GM23248 (cell line): ENCODE results near the gene CRISP3. TPM values are rescaled to one million over a fixed set of nuclear protein-coding genes. Genes with fewer than 3 reads are reported as not detected.

Experiments
- DNase-seq: peaks from one replicate; pipeline ENCODE4 v3.0.0-alpha.2; 2015
- H2AFZ ChIP-seq: fragments of 200-600 bp; sonication (generic); 2 replicates; pipeline ENCODE4 v1.6.1; 2016; ENCODE audit warnings: antibody characterized with exemption
- H3F3A ChIP-seq: fragments of 200-600 bp; sonication (generic); 2 replicates; pipeline ENCODE4 v1.6.1; 2016; ENCODE audit warnings: mild to moderate bottlenecking, antibody characterized with exemption, mixed run types; ENCODE audit not compliant: insufficient read depth
- H3K27ac ChIP-seq: fragments of 200-600 bp; sonication (generic); 2 replicates; pipeline ENCODE4 v1.5.1; 2016; ENCODE audit warnings: mild to moderate bottlenecking
- H3K27me3 ChIP-seq: fragments of 200-600 bp; sonication (generic); replicated peaks from 2 replicates; pipeline ENCODE4 v1.6.1; 2016; ENCODE audit warnings: mild to moderate bottlenecking; ENCODE audit not compliant: insufficient read depth
- H3K36me3 ChIP-seq: fragments of 200-600 bp; sonication (generic); 2 replicates; pipeline ENCODE4 v1.6.1; 2016; ENCODE audit warnings: low read depth, mild to moderate bottlenecking
- H3K4me1 ChIP-seq: fragments of 200-600 bp; sonication (generic); 2 replicates; pipeline ENCODE4 v1.6.1; 2016; ENCODE audit warnings: mild to moderate bottlenecking; ENCODE audit not compliant: insufficient read depth
- H3K4me2 ChIP-seq: fragments of 200-600 bp; sonication (generic); one replicate; pipeline ENCODE4 v1.6.1; 2016; ENCODE audit warnings: mild to moderate bottlenecking; ENCODE audit not compliant: unreplicated experiment
- H3K4me3 ChIP-seq: fragments of 200-600 bp; sonication (generic); 2 replicates; pipeline ENCODE4 v1.5.1; 2016; ENCODE audit warnings: mild to moderate bottlenecking
- H3K79me2 ChIP-seq: fragments of 200-600 bp; sonication (generic); 2 replicates; pipeline ENCODE4 v1.6.1; 2016; ENCODE audit warnings: mild to moderate bottlenecking; ENCODE audit not compliant: insufficient read depth
- H3K9ac ChIP-seq: fragments of 200-600 bp; sonication (generic); 2 replicates; pipeline ENCODE4 v1.6.1; 2016; ENCODE audit warnings: mild to moderate bottlenecking
- H3K9me2 ChIP-seq: fragments of 200-600 bp; sonication (generic); 2 replicates; pipeline ENCODE4 v1.6.1; 2016; ENCODE audit warnings: mixed run types, mild to moderate bottlenecking, moderate library complexity; ENCODE audit not compliant: insufficient read depth
- H3K9me3 ChIP-seq: fragments of 200-600 bp; sonication (generic); one replicate; pipeline ENCODE4 v1.6.1; 2017; ENCODE audit warnings: low read depth
- H4K20me1 ChIP-seq: fragments of 200-600 bp; sonication (generic); 2 replicates; pipeline ENCODE4 v1.6.0; 2016; ENCODE audit not compliant: insufficient read depth
- EZH2 ChIP-seq: fragments of 200-600 bp; sonication (generic); IDR thresholded peaks from 2 replicates; pipeline ENCODE4 v1.6.1; 2018; ENCODE audit warnings: antibody characterized with exemption, mild to moderate bottlenecking; ENCODE audit not compliant: insufficient read depth, poor library complexity, severe bottlenecking
- EZH2phosphoT487 ChIP-seq: fragments of 200-600 bp; sonication (generic); IDR thresholded peaks from 2 replicates; pipeline ENCODE4 v1.6.1; 2018; ENCODE audit warnings: antibody characterized with exemption, moderate library complexity, mild to moderate bottlenecking, low read depth; ENCODE audit not compliant: insufficient read depth
- WGBS, 2 experiments: methylation state at CpG; one replicate each; pipeline ENCODE4 v1.1.6; 2015 to 2017; ENCODE audit warnings: low lambda C conversion rate in 2 of 2, low coverage in 1 of 2; ENCODE audit errors: missing lambda C conversion rate in 2 of 2; 5-methylcytosine and 5-hydroxymethylcytosine counted together
- in situ Hi-C: fragments of 300-500 bp; cut with MboI; formaldehyde crosslinking; loops from 2 replicates; pipeline ENCODE4 v1.15.0; 2020
- polyA plus RNA-seq: library from polyadenylated mRNA; unstranded; fragments of >200 nt; fragmentation: Nextera tagmentation; extraction: Ambion mirVana; gene quantifications from 2 replicates; pipeline ENCODE4 v1.2.1, GENCODE V29; 2016
- total RNA-seq: library from RNA; depleted of rRNA; stranded (reverse); fragments of >200 nt; shearing (Covaris generic); gene quantifications from 2 replicates; pipeline ENCODE4 v1.2.3, GENCODE V29; 2014; rRNA removed

CRISP3 gene
- total and polyA plus RNA-seq, 2 experiments from 2014 or later = not detected

- no peaks in the 10 kb centered on the region for H3K36me3 ChIP-seq
- H4K20me1 ChIP-seq = no peaks in the 10 kb centered on the region
- no peak overlapping the region for H3K4me3 ChIP-seq
- H2AFZ ChIP-seq = no peak overlapping the region
- no peak for DNase-seq
- H3K27ac ChIP-seq = no peak overlapping the region
- H3K4me2 ChIP-seq = no peak overlapping the region
- in situ Hi-C loops = no loop called here
- no peaks in the 10 kb centered on the region for H3K9me2 ChIP-seq
- no peaks in the 10 kb centered on the region for H3K27me3 ChIP-seq
- no peak overlapping the region for H3K9ac ChIP-seq
- no peaks in the 10 kb centered on the region for H3K79me2 ChIP-seq
- H3F3A ChIP-seq = no peaks in the 10 kb centered on the region
- H3K4me1 ChIP-seq = no peaks in the 10 kb centered on the region
- 16 to 24% methylated on average over 7 of the region's 7 CpGs for WGBS, 2 experiments
- H3K9me3 ChIP-seq = no peaks in the 10 kb centered on the region
- TF ChIP-seq EZH2 = no peak
- no peak for TF ChIP-seq EZH2phosphoT487
Observed at GRCh38 chr6:49720372-49720771, 23.8 kb downstream of the CRISP3 start.

GRCh38 chr6:49713346-49713745 is 30.8 kb downstream of the CRISP3 start, which contains the start of gene CRISP2:
Gene CRISP2 (minus strand): TSS chr6:49713543. CDS start chr6:49709196, 4,347 bp downstream.
- Histone ChIP-seq H3K4me2 (no peak within 1 kb of the TSS), H3K79me2 (no peaks in the 10 kb centered on the region), H3K9me3 (no peaks in the 10 kb centered on the region), H4K20me1 (no peaks in the 10 kb centered on the region), H3F3A (no peaks in the 10 kb centered on the region), H3K9ac (no peak within 1 kb of the TSS), H3K4me3 (no peak within 1 kb of the TSS), H3K4me1 (no peaks in the 10 kb centered on the region), H3K9me2 (no peaks in the 10 kb centered on the region), H3K27me3 (no peaks in the 10 kb centered on the region), H3K36me3 (no peaks in the 10 kb centered on the region), H2AFZ (no peak within 1 kb of the TSS), H3K27ac (no peak within 1 kb of the TSS)
- in situ Hi-C loops = no loop called here
- TF ChIP-seq EZH2phosphoT487 = no peak
- TF ChIP-seq EZH2 = no peak
- no peak for DNase-seq
- WGBS, 2 experiments = 18 to 22% methylated on average over 25 to 26 of the region's 26 CpGs

- Histone ChIP-seq H3K36me3 (no peaks in the 10 kb centered on the region), H4K20me1 (no peaks in the 10 kb centered on the region), H3F3A (no peaks in the 10 kb centered on the region), H3K4me2 (no peak overlapping the region), H3K79me2 (no peaks in the 10 kb centered on the region), H3K4me3 (no peak overlapping the region), H3K27me3 (no peaks in the 10 kb centered on the region), H2AFZ (no peak overlapping the region), H3K9me3 (no peaks in the 10 kb centered on the region), H3K4me1 (no peaks in the 10 kb centered on the region), H3K9me2 (no peaks in the 10 kb centered on the region), H3K9ac (no peak overlapping the region), H3K27ac (no peak overlapping the region)
- in situ Hi-C loops = no loop called here
- no peak for DNase-seq
- TF ChIP-seq EZH2phosphoT487 (no peak), EZH2 (no peak)
Observed at GRCh38 chr6:49698478-49698877, 45.7 kb downstream of the CRISP3 start.

GRCh38 chr6:49693512-49693911 is 50.7 kb downstream of the CRISP3 start:
- H3K9me3 ChIP-seq = no peaks in the 10 kb centered on the region
- H3K4me3 ChIP-seq = no peak overlapping the region
- no peaks in the 10 kb centered on the region for H3K9me2 ChIP-seq
- in situ Hi-C loops = no loop called here
- H4K20me1 ChIP-seq = no peaks in the 10 kb centered on the region
- no peak overlapping the region for H3K27ac ChIP-seq
- no peak overlapping the region for H3K9ac ChIP-seq
- no peaks in the 10 kb centered on the region for H3K79me2 ChIP-seq
- no peaks in the 10 kb centered on the region for H3K4me1 ChIP-seq
- no peak overlapping the region for H2AFZ ChIP-seq
- TF ChIP-seq EZH2phosphoT487 (no peak), EZH2 (no peak)
- H3K4me2 ChIP-seq = no peak overlapping the region
- WGBS, 2 experiments = 13 to 19% methylated on average over 1 of the region's 1 CpG
- H3K27me3 ChIP-seq = no peaks in the 10 kb centered on the region
- no peaks in the 10 kb centered on the region for H3F3A ChIP-seq
- no peak for DNase-seq
- no peaks in the 10 kb centered on the region for H3K36me3 ChIP-seq

DNA sequence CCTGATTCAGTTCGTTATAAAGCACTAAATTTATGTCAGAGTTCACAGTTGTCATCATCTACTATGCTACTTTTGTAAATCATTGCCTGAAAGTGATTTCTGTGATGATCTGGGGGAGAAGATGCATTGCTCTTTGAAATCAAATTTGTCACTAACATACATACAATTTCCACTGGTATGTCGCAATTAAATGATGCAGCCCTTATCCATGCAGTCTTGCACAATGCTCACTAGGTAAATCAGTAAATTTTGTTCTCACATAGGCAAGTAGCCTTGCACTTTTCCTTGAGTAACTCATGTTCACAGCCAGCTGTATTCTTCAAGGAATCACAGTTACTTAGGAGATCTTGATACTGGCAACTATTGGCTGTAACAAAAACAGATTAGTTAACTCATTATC is 51.7 kb downstream of the CRISP3 start:
- no peaks in the 10 kb centered on the region for H3K4me1 ChIP-seq
- H3K9me2 ChIP-seq = no peaks in the 10 kb centered on the region
- H3K36me3 ChIP-seq = no peaks in the 10 kb centered on the region
- no peak overlapping the region for H3K27ac ChIP-seq
- no peaks in the 10 kb centered on the region for H3K9me3 ChIP-seq
- H3K27me3 ChIP-seq = no peaks in the 10 kb centered on the region
- H2AFZ ChIP-seq = no peak overlapping the region
- no peak overlapping the region for H3K4me3 ChIP-seq
- TF ChIP-seq EZH2 (no peak), EZH2phosphoT487 (no peak)
- no peak overlapping the region for H3K9ac ChIP-seq
- no peaks in the 10 kb centered on the region for H3F3A ChIP-seq
- WGBS, 2 experiments = 23 to 28% methylated on average over 2 of the region's 2 CpGs
- H3K4me2 ChIP-seq = no peak overlapping the region
- no peaks in the 10 kb centered on the region for H3K79me2 ChIP-seq
- no peaks in the 10 kb centered on the region for H4K20me1 ChIP-seq
- no peak for DNase-seq
- in situ Hi-C loops = no loop called here

Other genes with a start within 250 kb of the CRISP3 start
- gene GLYATL3, start 244.5 kb downstream of the CRISP3 start, total RNA-seq = not detected in 2 replicates
- gene GLYATL3, start 244.5 kb downstream of the CRISP3 start, polyA plus RNA-seq = not detected in 2 replicates
- gene C6orf141, start 193.7 kb downstream of the CRISP3 start, total RNA-seq = not detected in 2 replicates
- gene C6orf141, start 193.7 kb downstream of the CRISP3 start, polyA plus RNA-seq = not detected in 2 replicates
- not detected in 2 replicates for gene RHAG, start 107.5 kb downstream of the CRISP3 start, total RNA-seq
- gene RHAG, start 107.5 kb downstream of the CRISP3 start, polyA plus RNA-seq = not detected in 2 replicates
- not detected in 2 replicates for gene CRISP2, start 30.8 kb downstream of the CRISP3 start, total RNA-seq
- gene CRISP2, start 30.8 kb downstream of the CRISP3 start, polyA plus RNA-seq = not detected in 2 replicates
- not detected in 2 replicates for gene PGK2, start 42.9 kb upstream of the CRISP3 start, total RNA-seq
- gene PGK2, start 42.9 kb upstream of the CRISP3 start, polyA plus RNA-seq = not detected in 2 replicates
- gene CRISP1, start 122.1 kb upstream of the CRISP3 start, total RNA-seq = not detected in 2 replicates
- gene CRISP1, start 122.1 kb upstream of the CRISP3 start, polyA plus RNA-seq = not detected in 2 replicates
- gene DEFB114, start 219.8 kb upstream of the CRISP3 start, total RNA-seq = not detected in 2 replicates
- gene DEFB114, start 219.8 kb upstream of the CRISP3 start, polyA plus RNA-seq = not detected in 2 replicates
- not detected in 2 replicates for gene DEFB113, start 225.2 kb upstream of the CRISP3 start, total RNA-seq
- not detected in 2 replicates for gene DEFB113, start 225.2 kb upstream of the CRISP3 start, polyA plus RNA-seq